GM18517 (cell line): ENCODE measurements around the gene ARHGEF26.
"Not testable (repeated sequence)": the region's sequence is repeated elsewhere in the genome, so short reads cannot be mapped to it uniquely, and the experiment has no call there.

ENCODE experiments used
- ATAC-seq: cut with Tn5 transposase; IDR thresholded peaks from one replicate; pipeline ENCODE4 v1.9.1; 2021; ENCODE audit warnings: mild to moderate bottlenecking, moderate library complexity; ENCODE audit not compliant: unreplicated experiment

The ARHGEF26 gene

GRCh38 chr3:154120961-154121700 is at the start of gene ARHGEF26:
Gene ARHGEF26, plus strand, starts transcription at chr3:154121390. Its CDS starts 603 bp downstream, at chr3:154121993.
- peak; percentile 46 for ATAC-seq

- no peak for ATAC-seq
Measured at GRCh38 chr3:154074966-154075365, 46.2 kb upstream of the ARHGEF26 start.

GRCh38 chr3:154078672-154079071 is 42.5 kb upstream of the ARHGEF26 start:
- ATAC-seq = no peak

- no peak for ATAC-seq
Measured at GRCh38 chr3:154081305-154081704, 39.9 kb upstream of the ARHGEF26 start.

- ATAC-seq = no peak
Measured at GRCh38 chr3:154085071-154085470, 36.1 kb upstream of the ARHGEF26 start.

- ATAC-seq = no peak
Measured at GRCh38 chr3:154085799-154086198, 35.4 kb upstream of the ARHGEF26 start.

- ATAC-seq = no peak
Measured at GRCh38 chr3:154086286-154086685, 34.9 kb upstream of the ARHGEF26 start.

- not testable (repeated sequence) for ATAC-seq
Measured at GRCh38 chr3:154087756-154088480, 33.3 kb upstream of the ARHGEF26 start.

- no peak for ATAC-seq
Measured at GRCh38 chr3:154089421-154090420, 31.5 kb upstream of the ARHGEF26 start.

GRCh38 chr3:154094051-154094450 is 27.1 kb upstream of the ARHGEF26 start:
- no peak for ATAC-seq

GRCh38 chr3:154095832-154096421 is 25.3 kb upstream of the ARHGEF26 start:
- no peak for ATAC-seq

- no peak for ATAC-seq
Measured at GRCh38 chr3:154098376-154098775, 22.8 kb upstream of the ARHGEF26 start.

- ATAC-seq = no peak
Measured at GRCh38 chr3:154100556-154100955, 20.6 kb upstream of the ARHGEF26 start.

- no peak for ATAC-seq
Measured at GRCh38 chr3:154101250-154101649, 19.9 kb upstream of the ARHGEF26 start.

GRCh38 chr3:154102225-154102624 is 19.0 kb upstream of the ARHGEF26 start:
- no peak for ATAC-seq

- ATAC-seq = no peak
Measured at GRCh38 chr3:154105218-154105975, 15.8 kb upstream of the ARHGEF26 start.

- ATAC-seq = no peak
Measured at GRCh38 chr3:154111365-154111935, 9.7 kb upstream of the ARHGEF26 start.

- ATAC-seq = no peak
Measured at GRCh38 chr3:154112146-154112852, 8.9 kb upstream of the ARHGEF26 start.

- ATAC-seq = no peak
Measured at GRCh38 chr3:154113609-154114008, 7.6 kb upstream of the ARHGEF26 start.
